ENCODE results near the gene CDK4. TPM values are rescaled to one million over a fixed set of nuclear protein-coding genes. Genes with fewer than 3 reads are reported as not detected.

CDK4 gene
- polyA plus RNA-seq, 1 donor (not counting 4 experiments of a cell fraction or from before 2014, with no cell fraction given), result 146 TPM

DNA sequence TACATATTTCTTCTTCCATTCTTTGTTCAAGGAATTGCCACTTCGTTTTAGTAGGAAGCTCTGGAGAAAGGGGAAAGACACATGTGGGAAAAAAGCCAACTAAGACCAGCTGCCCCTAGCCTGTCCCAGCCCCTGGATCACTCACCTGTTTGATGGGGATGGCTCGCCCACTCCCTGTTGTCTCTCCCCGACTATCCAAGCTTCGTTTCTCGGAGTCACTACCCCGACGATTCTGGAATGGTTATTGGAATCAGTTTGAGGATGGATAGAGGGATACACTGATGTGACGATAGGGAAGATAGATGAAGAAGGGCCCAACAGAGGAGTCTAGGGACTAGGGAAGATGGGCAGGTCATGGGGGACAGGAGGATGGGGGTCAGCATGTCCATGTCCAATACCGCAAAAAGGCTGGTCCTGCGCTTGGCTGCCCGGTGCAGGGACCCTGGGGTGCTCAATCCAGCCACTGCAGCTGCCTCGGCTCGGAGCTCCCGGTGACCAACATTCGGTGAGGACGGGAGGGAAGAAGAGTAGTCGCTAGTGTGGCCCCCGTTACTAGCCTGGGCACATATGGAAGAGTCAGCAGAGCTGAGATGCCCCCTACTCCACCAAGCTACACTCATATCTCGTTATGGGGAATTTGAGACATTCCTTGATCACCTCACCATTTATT is 20.6 kb downstream of the CDK4 start:
- peaks cover 22% of the 10 kb centered on the region for H3K27me3 ChIP-seq (ENCODE audit: control insufficient read depth, extremely low read depth, insufficient read depth, low read length)
- no peak overlapping the region for H3K4me2 ChIP-seq (ENCODE audit: control insufficient read depth, extremely low read depth, insufficient read depth, low read depth, low read length)
- no peaks in the 10 kb centered on the region for H4K20me1 ChIP-seq (ENCODE audit: control insufficient read depth, extremely low read depth, insufficient read depth, low read length)
- no peaks in the 10 kb centered on the region for H3K9me1 ChIP-seq (ENCODE audit: control insufficient read depth, extremely low read depth, insufficient read depth, low read length)
- no peak overlapping the region for H3K27ac ChIP-seq (ENCODE audit: control insufficient read depth, insufficient read depth, low read length)
- TF ChIP-seq, protein P1, sequence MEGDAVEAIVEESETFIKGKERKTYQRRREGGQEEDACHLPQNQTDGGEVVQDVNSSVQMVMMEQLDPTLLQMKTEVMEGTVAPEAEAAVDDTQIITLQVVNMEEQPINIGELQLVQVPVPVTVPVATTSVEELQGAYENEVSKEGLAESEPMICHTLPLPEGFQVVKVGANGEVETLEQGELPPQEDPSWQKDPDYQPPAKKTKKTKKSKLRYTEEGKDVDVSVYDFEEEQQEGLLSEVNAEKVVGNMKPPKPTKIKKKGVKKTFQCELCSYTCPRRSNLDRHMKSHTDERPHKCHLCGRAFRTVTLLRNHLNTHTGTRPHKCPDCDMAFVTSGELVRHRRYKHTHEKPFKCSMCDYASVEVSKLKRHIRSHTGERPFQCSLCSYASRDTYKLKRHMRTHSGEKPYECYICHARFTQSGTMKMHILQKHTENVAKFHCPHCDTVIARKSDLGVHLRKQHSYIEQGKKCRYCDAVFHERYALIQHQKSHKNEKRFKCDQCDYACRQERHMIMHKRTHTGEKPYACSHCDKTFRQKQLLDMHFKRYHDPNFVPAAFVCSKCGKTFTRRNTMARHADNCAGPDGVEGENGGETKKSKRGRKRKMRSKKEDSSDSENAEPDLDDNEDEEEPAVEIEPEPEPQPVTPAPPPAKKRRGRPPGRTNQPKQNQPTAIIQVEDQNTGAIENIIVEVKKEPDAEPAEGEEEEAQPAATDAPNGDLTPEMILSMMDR (optimal IDR thresholded peaks at IDR 0.05 in 1 of 3, IDR thresholded peaks at IDR 0.05 in 1 of 3, conservative IDR thresholded peaks at IDR 0.05 in 1 of 3; ENCODE audit: extremely low read depth in 1 of 3, insufficient read depth in 2 of 3, low read length in 3 of 3), result no peak
- TF ChIP-seq EZH2 (IDR thresholded peaks at IDR 0.05; ENCODE audit: low read length), result no peak
- FAIRE-seq (no peak), DNase-seq (ENCODE audit: low read depth, low spot score) (no peak)
- no peaks in the 10 kb centered on the region for H3K9me3 ChIP-seq (ENCODE audit: control insufficient read depth, low read depth, low read length)
- no peak overlapping the region for H3K9ac ChIP-seq (ENCODE audit: control insufficient read depth, extremely low read depth, insufficient read depth, low read length)
- no peak overlapping the region for H3K4me3 ChIP-seq (ENCODE audit: control insufficient read depth in 2 of 3, extremely low read depth in 1 of 3, insufficient read depth in 2 of 3, low read depth in 1 of 3, low read length in 3 of 3)
- peaks cover 0 to 3% of the 10 kb centered on the region in 2 experiments for H3K36me3 ChIP-seq (ENCODE audit: control insufficient read depth in 2 of 2, extremely low read depth in 1 of 2, insufficient read depth in 2 of 2, low read length in 2 of 2)
- no peaks in the 10 kb centered on the region for H3K79me2 ChIP-seq (ENCODE audit: control insufficient read depth, insufficient read depth, low read length)
- no peak overlapping the region for H2AFZ ChIP-seq (ENCODE audit: control insufficient read depth, low read length)
- dilution Hi-C loops (cut with MboI; ENCODE audit: extremely low pct_ligation_motif_present, low sequenced_read_pairs), result loop anchor here (25.0 kb wide), 1 partner anchor 144 kb away; the partner anchor contains the start of gene PIP4K2C
- peaks cover 14% of the 10 kb centered on the region for H3K4me1 ChIP-seq (ENCODE audit: control insufficient read depth, extremely low read depth, insufficient read depth, low read length)

GRCh38 chr12:57730336-57731067 is 21.6 kb downstream of the CDK4 start:
- H3K4me2 ChIP-seq (ENCODE audit: control insufficient read depth, extremely low read depth, insufficient read depth, low read depth, low read length), result no peak overlapping the region
- DNase-seq (ENCODE audit: low read depth, low spot score) (no peak), FAIRE-seq (no peak)
- H3K9me1 ChIP-seq (ENCODE audit: control insufficient read depth, extremely low read depth, insufficient read depth, low read length), result no peaks in the 10 kb centered on the region
- no peaks in the 10 kb centered on the region for H3K79me2 ChIP-seq (ENCODE audit: control insufficient read depth, insufficient read depth, low read length)
- peaks cover 12% of the 10 kb centered on the region for H3K27me3 ChIP-seq (ENCODE audit: control insufficient read depth, extremely low read depth, insufficient read depth, low read length)
- H2AFZ ChIP-seq (ENCODE audit: control insufficient read depth, low read length), result no peak overlapping the region
- TF ChIP-seq, protein P1 (optimal IDR thresholded peaks at IDR 0.05 in 1 of 3, IDR thresholded peaks at IDR 0.05 in 1 of 3, conservative IDR thresholded peaks at IDR 0.05 in 1 of 3; ENCODE audit: extremely low read depth in 1 of 3, insufficient read depth in 2 of 3, low read length in 3 of 3), result no peak
- TF ChIP-seq EZH2 (IDR thresholded peaks at IDR 0.05; ENCODE audit: low read length), result no peak
- H4K20me1 ChIP-seq (ENCODE audit: control insufficient read depth, extremely low read depth, insufficient read depth, low read length), result no peaks in the 10 kb centered on the region
- H3K27ac ChIP-seq (ENCODE audit: control insufficient read depth, insufficient read depth, low read length), result no peak overlapping the region
- peaks cover 11% of the 10 kb centered on the region for H3K4me1 ChIP-seq (ENCODE audit: control insufficient read depth, extremely low read depth, insufficient read depth, low read length)
- dilution Hi-C loops (cut with MboI; ENCODE audit: extremely low pct_ligation_motif_present, low sequenced_read_pairs), result loop anchor here (25.0 kb wide), 1 partner anchor 143 kb away; the partner anchor contains the start of gene PIP4K2C
- H3K9ac ChIP-seq (ENCODE audit: control insufficient read depth, extremely low read depth, insufficient read depth, low read length), result no peak overlapping the region
- H3K4me3 ChIP-seq (ENCODE audit: control insufficient read depth in 2 of 3, extremely low read depth in 1 of 3, insufficient read depth in 2 of 3, low read depth in 1 of 3, low read length in 3 of 3), result no peak overlapping the region
- no peaks in the 10 kb centered on the region for H3K9me3 ChIP-seq (ENCODE audit: control insufficient read depth, low read depth, low read length)
- peaks cover 0 to 3% of the 10 kb centered on the region in 2 experiments for H3K36me3 ChIP-seq (ENCODE audit: control insufficient read depth in 2 of 2, extremely low read depth in 1 of 2, insufficient read depth in 2 of 2, low read length in 2 of 2)
